Glomerular visceral epithelial cell (primary cell): ENCODE results near the gene SLC25A47.
A peak's percentile ranks its signal among the peaks of the same experiment; 100 is the strongest.
"Not testable (repeated sequence)": the region's sequence is repeated elsewhere in the genome, so short reads cannot be mapped to it uniquely, and the experiment has no call there.

ENCODE experiments used
- DNase-seq: peaks from one replicate; pipeline ENCODE4 v3.0.0-alpha.2; 2016; ENCODE audit errors: extremely low spot score

Gene SLC25A47

DNA sequence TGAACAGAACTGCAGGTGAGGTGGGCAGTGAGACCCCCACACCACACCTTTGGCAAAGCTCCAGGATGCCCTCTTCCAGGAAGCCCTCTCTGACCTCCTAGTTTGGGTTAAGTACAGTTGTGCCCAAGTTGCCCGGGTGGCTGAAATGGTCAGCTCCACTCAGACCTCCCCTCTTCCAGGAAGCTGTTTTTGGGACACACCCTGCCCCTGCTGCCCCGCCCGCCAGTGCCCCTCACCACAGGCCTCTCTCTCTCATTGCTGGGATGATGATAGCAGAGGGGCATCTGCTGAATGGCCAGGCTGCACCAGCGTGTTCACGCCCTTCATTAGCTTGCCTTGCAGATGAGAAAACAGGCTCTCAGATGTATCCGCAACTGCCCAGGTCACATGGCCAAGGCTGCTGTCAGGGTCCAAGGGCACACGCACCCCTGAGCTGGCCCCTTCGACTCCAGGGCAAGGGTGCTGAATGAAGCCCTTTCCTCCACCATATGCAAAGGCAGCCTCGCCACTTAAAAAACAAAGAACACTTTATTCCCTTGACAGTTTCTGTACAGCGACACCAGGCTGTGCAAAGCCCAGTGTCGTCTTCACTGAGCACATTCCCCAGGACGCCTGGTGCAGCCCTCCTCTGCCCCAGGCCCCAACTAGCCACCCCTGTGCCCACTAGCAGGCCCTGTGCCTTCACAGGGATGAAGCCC lies 32.4 kb upstream of the SLC25A47 start:
- DNase-seq = no peak

DNA sequence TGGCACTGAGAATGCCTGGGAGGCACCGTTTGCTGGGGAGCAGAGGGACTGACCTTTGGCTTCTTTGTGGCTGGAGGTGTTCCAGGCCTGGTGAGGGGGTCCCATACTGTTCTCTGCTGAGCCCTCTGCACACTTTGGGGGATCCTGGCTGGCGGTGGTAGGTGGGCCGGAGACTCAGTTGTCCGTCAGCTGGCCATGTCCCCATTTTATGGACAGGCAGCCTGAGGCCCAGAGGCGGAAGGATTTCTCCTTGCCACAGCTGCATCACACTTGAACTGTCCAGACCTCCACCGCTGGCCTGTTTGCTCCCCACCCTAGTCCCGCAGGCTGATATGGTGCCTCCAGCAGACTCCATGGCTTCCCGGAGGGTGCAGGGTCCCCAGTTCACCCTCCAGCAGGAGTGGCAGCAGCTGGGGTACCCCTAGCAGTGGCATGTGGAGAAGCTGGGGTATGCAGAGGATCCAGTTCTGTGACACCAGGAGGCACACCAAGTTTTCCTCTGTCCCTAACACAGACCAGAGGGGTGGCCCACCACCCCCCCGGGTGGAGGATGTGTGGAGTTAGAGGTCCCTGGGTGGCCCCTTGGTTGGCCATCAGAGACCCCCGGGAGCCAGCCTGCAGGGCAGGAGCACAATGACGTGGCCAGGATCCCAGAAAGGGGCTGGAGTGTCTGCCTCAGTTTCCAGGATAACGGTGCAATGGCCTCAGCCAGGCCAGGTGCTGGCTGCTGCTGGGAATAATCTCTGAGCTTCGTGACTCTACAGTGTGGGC lies 31.6 kb upstream of the SLC25A47 start:
- DNase-seq = no peak

DNA sequence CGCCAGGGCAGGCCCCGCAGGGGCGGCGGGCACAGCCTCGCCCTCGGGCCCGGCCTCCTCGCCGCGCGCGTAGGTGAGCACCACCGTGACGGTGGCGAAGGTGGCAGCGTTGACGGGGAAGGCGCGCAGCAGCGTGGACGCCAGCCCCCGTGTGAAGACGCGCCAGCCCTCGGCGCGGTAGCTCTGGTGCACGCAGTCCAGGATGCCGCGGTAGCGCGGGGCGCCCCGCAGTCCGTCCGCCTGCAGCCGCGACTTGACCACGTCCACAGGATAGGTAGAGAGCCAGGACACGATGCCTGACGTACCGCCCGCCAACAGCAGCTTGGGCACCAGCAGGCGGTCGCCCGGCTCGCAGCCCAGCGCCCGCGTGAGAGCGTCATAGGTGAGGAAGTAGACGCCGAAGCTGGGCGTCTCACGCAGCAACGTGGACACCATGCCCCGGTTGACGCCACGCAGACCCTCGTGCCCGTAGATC lies 30.8 kb upstream of the SLC25A47 start:
- DNase-seq = no peak

DNA sequence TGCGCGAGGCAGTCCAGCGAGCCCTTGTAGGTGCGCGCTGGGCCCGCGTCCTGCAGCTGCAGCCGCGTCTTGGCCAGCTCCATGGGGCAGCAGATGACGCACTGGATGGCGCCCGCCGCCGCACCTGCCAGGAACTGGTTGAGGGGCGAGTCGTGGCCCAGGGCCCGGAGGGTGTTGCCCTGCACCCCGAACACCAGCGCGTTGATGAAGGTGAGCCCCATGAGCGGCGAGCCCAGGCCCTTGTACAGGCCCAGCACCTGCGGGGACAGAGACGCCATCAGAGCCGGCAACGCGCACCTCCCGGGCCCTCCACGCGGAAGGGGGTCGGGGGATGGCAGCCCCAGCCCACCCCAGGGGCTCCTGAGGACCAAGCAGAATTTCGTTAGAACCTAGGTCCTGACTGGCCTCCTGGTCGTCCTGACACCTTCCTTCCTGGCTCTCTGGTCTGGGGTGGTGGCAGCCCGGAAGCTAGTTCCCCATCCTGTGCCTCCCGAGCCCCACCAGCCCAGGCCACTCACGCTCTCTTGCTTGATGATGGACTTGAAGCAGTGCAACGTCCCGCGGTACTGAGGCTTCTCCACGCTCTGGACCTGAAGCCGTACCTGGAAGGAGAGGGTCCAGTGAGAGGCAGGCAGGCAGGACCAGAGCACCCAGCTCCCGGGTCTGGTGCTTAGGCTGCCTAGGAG lies 30.2 kb upstream of the SLC25A47 start:
- no peak for DNase-seq

DNA sequence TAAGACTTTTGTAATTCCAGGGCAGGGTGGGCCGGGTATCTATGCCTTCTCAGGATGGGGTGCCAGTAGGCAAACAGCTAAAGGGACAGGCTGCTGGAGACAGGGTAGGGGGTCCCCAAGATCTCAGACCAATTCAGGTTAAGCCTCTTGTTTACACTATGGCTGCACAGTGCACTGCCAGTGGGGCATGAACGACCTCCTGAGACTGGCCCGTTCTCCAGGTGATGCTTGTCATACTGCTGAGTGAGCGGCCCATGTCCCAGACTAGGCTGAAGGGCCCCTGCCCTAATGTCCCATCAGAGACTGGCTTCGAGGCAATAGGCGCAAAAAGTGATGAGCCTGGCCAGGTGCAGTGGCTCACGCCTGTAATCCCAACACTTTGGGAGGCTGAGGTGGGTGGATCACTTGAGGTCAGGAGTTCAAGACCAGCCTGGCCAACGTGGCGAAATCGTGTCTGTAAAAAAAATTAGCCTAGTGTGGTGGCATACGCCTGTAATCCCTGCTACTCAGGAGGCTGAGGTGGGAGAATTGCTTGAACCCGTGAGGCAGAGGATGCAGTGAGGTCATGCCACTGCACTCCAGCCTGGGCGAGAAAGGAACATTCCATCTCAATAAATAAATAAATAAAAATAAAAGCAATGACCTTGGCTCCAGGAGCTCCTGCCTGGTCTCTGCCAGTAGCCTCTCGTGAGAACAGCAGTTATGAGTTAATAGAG lies 29.5 kb upstream of the SLC25A47 start:
- no peak for DNase-seq

DNA sequence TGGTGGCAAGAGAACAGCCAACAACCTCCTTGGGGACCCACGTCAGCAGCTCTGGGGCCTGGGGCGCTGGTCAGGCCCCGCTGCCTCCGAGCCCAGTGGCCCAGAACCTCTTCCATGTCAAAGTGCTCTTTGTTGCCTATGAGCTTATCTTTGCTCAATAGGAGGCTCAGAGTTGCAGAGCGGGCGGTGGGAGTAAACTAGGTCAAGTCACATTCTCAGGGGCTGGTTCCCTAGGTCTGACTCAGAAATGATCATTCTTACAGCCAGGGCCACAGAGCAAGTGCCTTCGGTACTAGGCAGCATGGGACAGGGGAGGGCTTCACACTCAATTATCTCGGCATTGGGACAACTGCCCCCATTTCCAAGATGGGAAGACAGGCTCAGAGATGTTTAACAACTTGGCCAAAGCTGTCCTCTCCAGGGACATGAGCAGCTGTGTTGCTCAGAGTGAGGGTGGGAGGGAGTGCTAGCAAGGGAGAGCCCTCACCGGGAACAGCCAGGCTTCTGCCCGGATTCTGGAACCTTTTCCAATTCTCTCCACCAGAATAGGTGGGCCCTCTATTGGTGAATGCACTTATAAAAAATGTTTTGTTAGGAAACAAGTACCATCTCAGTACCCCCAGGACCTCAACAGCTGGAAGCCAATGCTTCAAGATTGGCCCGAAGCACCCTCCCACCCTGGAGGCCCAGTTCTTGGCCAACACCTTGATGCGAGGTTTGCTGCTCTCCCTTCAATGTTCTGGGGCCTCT lies 28.8 kb upstream of the SLC25A47 start:
- DNase-seq = peak; percentile 41

DNA sequence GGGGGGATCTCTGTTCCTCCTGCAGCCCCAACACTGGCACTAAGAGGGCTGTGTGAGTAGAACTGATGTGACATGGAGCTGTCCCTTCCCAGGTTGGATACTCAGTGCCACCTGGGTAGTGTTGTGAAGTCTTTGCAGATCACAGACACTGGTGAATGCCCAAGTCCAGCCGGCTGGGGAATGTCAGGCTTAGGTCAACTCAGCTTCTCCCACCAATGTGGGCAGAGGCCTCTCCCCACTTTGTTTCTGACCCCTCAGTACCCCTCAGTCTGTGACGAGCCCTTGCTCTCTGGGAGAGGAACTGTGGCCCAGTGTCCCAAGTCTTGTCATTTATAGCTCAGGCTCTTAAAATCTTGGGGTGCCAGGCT lies 28.2 kb upstream of the SLC25A47 start:
- DNase-seq = no peak

DNA sequence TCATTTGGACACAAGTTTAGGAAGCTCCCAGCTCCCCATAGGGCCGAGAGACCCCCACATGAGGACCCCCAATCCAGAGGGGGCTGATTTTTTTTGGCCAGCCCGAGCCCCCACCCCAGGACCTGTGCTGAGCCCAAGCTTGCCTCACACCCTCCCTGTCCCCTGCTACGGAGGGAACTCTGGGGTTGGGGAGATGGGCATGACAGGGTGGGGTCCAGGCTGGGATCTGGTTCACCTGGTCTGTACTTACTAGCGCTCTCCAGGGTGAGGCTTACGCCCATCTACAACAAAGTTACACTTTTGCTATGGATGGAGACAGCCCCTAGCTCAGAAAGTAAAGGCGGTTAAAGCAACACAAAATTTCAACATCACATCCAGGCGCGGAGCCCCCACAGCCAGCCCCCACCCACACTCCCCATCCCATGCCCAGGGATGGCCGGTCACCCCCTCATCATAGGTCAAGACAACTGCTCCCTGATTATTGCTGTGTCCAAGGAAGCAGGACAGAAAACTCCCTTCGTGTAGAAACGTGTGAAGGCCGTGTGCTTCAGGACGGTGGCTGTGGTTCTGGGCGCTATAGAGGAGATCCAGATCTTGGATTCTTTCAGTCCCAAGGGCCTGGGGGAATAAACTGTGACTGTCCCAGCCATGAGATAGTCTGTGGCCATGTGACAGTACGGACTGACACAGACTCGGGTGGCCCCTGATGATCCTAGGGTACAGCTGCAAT lies 27.6 kb upstream of the SLC25A47 start:
- DNase-seq = no peak

DNA sequence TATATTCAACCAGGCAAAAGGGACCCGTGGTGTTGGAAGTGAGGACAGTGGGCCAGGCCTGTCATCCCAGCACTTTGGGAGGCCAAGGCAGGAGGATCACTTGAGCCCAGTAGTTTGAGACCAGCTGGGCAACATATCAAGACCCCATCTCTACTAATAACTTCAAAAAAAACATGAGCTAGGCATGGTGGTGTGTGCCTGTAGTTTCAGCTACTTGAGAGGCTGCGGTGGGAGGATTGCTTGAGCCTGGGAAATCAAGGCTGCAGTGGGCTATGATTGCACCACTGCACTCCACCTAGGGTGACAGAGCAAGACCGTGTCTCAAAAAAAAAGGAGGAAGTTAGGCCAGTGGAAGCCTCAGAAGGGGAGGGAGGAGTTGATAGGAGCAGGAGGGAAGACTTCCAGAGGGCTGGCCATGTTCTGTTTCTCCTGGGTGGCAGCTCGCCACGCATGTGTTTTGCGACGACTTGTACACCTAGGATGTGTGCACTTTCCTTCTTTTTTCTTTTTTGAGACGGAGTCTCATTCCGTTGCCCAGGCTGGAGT lies 27.0 kb upstream of the SLC25A47 start:
- DNase-seq = no peak

DNA sequence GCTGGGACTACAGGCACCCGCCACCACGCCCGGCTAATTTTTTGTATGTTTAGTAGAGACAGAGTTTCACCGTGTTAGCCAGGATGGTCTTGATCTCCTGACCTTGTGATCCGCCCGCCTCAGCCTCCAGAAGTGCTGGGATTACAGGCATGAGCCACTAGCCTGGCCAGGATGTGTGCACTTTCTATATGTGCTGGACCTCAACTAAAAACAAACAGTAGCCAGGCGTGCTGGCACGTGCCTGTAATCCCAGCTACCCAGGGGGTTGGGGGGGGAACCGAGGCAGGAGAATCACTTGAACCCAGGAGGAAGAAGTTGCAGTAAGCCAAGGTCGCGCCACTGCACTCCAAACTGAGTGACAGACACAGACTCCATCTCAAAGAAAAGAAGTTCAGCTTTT lies 26.4 kb upstream of the SLC25A47 start:
- DNase-seq = not testable (repeated sequence)

DNA sequence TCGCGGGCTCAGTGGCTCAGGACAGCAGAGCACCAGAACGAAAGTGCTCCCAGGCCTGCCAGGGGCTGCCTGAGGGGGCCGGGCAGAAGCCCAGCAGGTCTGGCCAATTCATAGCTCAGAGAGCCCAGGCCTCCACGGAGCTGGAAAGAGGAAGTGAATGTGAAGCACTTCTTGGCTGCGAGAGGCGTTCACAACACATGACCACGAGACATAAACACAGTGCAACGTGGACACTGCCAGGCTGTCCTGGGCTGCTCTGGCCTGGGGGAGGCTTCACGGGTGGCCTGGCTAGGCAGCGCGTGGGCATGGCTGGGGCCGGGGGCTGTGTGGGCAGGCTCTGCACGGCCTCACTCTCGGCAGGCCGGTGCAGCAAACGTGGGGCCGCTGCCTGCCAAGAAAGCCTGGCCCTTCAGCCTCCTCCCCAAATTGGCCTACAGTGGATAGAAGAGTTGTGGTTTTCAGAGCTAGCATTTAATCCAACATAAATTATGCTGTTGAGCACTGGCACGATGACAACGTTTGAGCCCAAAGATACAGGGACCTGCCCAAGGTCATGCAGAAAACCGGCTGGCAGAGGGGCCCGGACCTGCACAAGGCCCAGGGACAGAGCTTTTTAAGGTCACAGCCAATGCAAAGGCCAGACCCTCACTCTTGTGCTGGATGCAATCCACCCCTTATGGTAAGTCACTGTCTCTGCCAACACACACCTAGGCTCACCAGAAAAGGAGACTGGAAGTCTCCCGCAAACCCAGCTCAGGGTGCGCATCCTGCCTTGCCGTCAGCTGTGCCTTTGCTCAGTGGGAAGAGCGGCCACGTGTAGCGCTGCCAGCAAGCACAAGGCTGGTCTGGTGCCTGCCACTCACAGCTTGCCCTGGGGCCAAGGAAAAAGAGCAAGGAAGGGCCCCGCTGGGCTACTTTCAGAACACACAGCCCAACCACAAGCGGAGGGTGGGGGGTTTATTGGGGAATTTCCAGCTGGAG lies 25.5 kb upstream of the SLC25A47 start:
- DNase-seq = no peak

DNA sequence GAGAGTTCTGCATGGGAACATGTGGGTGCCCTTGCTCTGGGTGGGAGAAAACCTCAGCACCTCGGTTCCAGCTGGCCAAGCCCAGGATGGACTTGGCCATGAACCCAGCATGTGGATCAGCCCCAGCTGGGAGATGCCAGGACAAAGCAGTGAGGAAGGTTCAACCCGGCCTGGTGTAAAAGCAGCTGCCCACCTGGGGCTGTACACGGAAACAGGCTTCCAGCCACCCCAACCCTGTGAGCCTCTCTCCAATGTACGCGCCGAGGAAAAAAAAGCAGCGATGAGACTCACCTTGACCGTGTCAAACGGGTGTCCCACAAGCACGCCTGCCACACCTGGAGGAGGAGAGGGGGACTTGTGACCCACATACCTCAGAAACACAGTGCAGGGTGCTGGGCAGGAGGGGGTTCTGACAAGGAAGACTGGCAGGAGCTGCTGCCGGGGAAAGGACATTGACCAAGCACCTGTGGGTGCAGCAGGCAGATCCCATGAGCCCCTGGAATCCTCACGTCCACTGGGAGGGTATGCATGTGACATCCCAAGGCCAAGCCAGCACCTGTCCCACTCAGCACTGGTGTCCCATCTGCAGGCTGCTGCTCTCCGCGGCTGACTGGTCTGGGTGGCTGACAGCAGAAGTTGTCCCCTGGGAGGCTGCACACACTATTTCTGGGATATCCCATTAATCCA lies 24.4 kb upstream of the SLC25A47 start:
- DNase-seq = no peak

DNA sequence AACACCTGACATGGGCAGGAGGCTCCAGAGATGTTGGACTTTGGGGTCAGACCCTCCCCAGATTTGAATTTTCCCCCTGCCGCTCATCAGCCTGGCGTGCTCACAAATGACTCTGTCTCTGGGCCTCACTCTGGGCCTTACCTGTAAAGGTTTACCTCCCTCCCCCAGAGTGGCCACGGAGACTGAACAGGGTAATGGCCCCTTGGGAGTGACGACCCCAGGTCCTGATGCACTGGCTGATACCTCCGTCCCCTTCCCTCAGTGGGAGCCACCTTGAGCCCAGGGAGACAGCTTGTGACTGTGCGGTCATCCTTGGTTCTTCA lies 23.9 kb upstream of the SLC25A47 start:
- DNase-seq = no peak

DNA sequence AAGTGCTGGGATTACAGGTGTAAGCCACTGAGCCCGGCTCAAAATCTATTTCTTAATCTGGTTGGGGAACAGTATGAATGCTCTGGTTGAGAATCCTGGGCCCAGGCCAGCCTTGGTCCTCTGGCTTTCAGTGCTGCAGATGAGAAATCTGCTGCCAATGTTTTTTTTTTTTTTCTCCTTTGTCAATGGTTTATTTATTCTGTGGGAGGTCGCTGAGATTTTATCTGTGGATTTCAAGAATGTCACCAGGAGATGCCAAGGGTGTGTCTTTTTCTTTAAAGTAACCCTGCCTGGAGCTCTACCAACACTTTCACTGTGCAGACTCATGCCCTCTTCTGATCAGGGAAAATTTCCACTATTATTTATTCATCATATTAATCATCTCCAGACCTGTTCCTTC lies 20.5 kb upstream of the SLC25A47 start:
- DNase-seq = no peak

DNA sequence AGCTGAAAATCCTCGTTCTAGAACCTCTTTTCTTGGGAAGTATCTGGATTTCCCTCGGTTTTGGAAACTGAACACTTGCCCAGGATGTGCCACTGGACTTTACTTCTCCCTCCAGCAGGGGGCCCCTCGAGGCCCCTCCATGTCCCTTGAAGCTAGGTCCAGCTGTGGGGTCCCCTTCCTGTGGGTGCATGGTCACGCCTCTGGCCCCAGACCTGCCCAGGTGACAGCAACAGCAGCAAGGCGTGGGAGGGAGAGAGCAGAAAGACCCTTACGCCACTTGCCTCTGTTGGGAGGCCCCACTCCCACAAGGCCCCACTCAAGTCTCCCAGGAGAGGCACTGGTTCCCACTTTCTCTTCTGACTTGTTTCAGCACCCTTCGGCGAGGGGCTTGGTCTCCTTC lies 20.0 kb upstream of the SLC25A47 start:
- no peak for DNase-seq

DNA sequence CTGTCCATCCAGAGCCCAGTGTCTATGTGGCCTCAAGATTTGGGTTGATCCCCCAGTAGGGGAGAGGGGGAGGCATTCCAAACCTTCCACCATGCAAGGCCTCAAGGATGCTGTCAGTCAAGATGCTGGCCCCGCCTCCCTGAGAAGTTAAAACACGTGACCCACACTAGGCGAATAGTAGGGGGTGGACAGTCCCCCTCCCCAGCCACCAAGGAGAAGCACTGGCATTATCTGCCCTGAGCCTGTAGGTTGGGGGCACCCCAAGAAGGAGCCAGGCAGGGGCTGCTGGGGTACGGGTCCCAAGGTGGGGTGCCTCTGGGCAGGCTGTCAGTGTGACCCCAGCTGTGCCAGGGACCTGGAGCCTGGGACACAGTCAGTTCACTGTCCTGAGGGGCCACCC lies 19.2 kb upstream of the SLC25A47 start:
- no peak for DNase-seq

DNA sequence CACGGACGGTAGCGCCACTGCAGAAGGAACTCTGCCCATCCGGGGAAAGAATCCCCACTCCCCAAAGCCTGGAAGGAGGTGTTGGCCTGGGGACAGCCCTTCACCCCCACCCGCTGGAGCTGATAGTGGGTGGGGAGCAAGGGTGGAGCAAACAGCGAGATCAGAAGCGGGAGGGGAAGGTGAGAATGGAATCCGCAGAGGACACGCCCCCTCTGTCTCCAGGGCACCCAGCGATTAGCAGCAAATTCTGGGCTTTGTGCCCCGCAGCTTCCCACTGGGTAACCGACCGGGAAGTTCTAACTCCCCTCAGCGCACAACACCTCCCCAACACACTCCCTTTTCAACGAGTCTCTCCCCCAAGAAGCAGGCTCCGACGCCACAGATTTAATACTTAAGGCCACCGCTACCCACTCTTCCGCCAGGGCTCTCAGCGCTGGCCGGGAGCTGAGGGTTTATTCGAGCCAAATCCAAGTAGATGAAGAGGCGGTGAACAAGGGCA lies 18.3 kb upstream of the SLC25A47 start:
- peak; percentile 63 for DNase-seq

DNA sequence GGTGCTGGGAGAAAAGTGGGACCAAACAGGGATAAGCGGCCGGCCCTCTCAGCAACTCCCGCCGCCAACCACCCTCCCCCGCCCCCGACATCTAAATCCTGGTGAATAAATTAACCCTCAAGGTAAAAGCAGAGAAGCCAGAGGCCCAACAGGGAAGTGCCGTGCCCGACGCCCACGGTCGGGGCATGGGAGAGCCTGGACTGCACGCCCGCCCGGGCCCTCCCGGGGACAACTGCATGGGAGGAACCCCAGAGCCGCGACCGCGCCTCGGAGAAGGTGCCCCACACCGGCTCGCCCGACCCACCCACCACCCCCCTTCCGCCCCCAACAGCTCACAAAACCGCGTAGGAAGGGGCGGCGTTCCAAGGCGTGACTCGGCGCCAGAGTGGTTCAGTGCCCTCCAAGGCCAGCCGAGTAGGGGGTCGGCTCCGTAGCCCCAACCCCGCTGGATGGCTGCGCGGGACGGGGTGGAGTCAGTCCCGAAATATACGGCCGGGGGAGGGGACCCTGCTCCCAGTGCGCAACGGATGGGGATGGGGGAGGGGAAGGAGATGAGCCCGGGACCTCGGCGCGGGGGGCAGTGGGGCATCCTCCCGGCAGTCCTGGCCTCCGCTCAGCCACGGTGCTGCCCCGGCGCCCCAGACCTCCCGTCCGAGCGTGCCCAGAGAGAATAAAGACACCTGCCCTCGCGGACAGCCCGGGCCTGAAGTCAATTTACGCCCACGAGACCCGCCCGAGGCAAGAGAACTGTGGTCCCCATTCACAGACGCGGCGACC lies 17.6 kb upstream of the SLC25A47 start:
- DNase-seq = peak; percentile 54
